DMS114 treated with DMSO at 0.1 percent for 48 hours (cell line): ENCODE results near the gene LMAN1L.

ENCODE experiments used
- DNase-seq: peaks from one replicate; lab custom pipeline; 2025; ENCODE audit not compliant: unreplicated experiment; lab: John Stamatoyannopoulos, UW

Gene LMAN1L

DNA sequence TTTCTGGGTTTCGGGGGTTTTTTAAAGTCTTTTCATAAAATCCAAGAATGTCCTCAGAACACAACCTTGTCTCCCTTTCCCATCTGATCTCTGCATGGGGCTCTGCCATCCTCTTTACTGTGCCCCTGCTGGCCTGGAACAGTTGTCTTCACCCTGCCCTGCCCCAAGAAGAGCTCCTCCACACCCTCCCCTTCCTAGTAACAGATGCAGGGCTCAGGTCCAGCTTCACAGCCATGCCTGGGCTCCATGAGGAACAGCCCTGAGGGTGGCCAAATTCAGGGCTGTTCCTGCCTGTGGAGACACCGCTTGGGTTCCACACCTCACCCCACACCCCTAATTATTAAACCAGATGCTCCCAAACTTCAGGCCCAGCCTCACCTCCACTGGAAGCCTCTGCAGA, 43.2 kb downstream of the LMAN1L start:
- DNase-seq, result no peak

DNA sequence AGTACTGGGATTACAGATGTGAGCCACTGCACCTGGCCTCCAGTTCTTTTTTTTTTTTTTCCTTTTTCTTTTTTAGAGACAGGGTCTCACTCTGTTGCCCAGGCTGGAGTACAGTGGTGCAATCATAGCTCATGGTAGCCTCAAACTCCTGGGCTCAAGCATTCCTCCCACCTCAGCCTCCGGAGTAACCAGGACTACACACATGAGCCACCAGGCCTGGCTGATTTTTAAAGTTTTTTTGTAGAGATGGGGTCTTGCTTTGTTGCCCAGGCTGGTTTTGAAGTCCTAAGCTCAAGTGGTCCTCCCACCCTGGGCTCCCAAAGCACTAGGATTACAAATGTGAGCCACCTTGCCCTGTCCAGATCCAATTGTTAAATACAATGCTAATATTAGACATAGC, 43.9 kb downstream of the LMAN1L start:
- no peak for DNase-seq

DNA sequence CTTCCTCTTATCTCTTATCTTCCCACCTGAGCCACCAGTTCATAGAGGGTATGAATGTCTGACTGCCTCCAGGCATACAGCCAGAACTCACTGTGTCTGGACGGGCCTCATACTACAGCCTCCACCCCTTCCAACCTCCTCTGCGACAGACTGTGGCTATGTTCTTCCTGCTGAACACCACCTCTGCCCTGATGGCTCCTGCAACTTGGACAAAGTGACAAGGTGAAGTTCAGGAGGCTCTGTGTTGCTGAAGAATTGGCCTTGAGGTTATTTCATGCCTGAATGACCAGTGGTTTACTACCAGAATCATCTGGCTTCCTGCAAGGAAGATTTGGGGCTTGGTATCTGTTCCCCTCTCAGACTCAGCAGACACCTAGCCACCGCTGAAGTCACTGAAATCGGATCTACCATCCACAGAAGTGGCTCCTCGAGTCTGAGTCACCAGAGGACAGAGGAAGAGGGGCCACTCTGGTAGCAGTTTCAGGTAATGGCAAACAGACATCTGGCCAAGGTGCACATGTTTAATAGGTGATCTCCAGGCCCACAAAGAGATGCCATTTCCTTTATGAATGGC, 44.5 kb downstream of the LMAN1L start:
- DNase-seq, result no peak

DNA sequence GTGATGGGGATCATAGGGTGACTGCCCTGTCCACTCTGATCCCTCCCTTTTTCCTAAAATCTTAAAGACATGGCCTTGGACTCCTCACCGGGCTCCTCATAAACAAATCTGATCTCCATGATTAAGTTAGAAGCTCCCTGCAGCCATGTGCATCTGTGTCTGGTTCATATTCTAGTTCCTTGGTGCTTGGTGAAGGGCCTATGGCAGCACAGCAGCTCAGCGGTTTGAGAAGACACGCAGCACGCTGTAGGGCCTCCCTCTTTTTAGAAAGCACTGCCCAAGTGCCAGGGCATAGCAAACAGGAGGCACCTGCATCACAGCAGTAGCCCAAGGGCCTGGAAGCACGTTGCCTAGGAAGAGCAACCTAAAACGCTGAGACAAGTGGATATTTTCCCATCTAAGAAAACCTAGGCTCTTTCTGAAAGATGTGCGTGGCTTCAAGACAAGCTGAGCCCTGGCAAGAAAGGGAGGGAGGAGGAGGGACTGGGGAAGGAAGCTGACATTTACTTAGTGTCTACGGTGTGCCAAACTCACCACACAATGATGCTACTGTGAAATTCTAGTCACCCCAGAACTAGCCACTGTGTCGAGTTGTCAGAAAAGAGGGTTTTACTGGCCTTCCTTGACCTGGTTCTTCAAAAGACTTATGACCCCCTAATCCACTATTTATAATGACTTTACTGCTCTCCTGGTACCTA, 45.2 kb downstream of the LMAN1L start:
- DNase-seq, result no peak

DNA sequence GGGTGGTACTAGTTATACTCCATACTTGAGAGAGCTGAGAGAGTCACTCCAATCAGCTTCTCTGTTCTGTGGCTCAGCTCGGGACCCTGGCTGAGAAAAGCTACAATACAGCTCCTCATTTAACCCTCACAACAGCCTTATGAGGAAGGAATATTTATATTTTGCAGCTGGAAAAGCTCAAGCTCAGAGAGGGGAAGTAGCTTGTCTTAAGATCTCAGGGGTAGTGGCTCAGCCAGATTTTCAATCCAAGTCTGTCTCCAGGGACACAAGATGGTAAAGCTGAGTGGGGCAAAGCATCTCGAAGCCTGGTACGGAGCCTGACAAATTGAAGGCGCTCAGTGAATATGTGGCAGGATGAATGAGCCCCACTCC, 45.7 kb downstream of the LMAN1L start:
- no peak for DNase-seq

DNA sequence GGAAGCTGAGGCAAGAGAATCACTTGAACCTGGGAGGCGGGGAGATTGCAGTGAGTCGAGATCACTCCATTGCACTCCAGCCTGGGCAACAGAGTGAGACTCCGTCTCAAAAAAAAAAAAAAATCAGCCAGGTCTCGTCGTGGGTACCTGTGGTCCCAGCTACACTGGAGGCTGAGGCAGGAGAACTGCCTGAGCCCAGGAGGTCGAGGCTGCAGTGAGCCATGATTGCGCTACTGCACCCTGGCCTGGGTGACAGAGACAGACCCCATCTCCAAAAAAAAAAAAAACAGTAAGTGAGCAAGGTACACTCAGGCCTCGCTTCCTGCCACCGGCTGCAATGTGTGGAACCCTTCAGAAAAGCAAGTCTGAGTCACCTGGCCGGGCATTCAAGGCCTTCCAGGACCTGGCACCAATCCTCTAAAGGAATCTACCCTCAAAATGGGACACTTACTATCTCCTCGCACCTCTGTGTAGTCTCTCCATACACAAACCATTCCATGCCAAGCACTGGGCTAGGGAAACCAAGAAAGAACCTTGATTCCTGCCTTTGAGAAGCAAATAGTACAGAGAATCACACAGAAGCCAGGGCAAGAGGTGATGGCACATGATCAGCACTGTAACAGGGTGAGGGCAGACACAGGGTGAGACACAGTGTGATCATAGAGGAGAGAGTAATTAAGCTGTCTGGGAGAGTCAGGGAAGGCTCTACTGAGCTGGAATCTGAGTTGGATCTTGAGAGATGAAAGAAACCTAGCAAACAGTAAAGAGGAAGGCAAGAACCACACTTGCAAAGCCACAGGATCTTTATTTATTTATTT, 50.8 kb downstream of the LMAN1L start:
- no peak for DNase-seq

DNA sequence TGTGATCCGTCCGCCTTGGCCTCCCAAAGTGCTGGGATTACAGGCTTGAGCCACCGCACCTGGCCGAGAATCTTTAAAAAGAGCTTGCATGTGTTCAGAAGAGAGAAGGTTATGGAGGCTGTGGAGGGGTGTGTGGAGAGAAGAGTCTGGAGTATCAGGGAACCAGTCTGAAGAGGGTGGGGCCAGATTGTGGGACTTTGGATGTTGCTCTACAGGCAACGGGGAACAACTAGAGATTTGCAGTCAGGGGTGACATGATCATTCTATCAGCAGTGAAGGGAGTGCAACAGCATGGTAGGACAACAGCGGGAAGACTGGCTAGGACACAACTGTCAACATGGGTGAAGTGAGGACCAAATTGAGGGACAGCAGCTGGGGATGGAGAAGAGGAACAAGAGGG, 51.7 kb downstream of the LMAN1L start:
- no peak for DNase-seq

DNA sequence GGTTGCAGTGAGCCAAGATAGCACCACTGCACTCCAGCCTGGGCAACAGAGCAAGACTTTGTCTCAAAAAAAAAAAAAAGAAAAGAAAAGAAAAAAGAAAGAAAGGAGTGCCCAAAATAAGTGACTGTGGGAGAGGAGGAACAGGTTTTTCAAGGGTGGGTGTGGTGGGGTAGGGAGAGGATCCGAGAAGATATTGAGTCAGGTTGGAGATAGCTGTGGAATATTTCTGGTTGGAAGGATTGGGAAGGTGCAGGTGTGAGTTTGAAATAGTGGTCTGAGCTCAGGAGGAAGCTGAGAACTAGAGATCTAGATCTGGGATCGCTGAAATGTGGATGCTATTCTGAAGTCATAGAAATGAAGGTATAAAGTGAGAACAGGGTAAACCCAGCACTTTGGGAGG, 52.7 kb downstream of the LMAN1L start:
- no peak for DNase-seq

DNA sequence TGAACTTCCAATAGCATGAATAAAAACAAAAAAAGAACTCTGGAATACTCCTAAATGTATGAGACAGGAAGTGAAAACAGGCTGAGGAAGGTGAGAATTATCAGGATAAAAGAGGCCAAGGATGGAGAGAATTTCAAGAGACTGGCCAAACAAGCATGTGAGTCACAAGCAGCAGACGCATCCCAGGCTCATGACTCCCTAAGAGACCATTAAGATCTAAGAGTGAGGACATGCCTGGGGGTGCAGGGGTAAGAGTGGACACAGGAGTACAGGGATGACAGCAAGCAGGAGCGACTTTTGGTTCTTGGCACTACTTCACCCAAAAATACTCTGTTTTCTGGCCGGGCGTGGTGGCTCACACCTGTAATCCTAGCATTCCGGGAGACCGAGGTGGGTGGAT, 53.5 kb downstream of the LMAN1L start:
- no peak for DNase-seq

DNA sequence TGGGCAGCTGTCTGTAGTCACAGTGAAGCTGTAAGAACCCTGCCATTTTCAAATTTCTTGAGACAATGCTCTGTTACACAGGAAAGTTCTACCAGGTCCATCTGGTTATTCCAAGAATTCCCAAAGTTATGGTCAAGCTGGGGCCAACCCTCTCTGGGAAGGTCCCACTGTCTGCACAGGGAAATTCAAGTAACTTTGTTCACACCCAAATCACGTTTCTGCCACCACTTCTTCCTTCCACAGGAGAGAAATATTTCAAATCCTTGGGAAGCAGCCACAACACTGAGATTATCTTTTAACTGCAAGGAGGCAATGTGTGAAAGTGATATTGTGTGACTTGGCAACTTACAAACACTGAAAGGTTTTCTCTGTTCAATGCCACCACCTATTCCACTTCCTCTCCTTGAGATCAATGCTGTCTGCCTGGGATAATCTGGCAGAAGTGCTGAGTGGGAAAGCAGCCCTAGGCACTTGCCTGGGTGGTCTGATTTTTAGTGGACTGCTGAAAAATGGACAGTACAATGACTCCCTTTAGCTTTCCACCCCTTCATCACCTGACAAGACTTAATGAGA, 54.9 kb downstream of the LMAN1L start:
- DNase-seq, result no peak

DNA sequence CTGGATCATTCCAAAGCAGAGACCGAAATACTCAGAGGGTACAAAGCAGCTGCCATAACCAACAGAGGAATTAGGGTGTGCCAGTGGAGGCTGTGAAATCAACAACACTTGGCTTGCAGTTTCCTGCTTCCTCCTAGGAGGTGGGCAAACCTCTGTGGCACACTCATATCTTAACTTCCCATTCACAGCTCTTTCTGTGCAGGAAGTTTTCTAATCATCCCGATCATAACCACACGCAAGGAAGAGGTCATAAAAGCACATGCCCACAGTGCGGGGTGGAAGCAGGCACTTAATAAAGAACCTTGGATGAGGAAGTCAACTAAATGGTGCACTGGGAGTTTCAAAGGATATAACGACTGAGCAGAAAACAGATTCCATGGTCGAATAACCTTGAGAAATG, 55.4 kb downstream of the LMAN1L start:
- DNase-seq, result no peak

DNA sequence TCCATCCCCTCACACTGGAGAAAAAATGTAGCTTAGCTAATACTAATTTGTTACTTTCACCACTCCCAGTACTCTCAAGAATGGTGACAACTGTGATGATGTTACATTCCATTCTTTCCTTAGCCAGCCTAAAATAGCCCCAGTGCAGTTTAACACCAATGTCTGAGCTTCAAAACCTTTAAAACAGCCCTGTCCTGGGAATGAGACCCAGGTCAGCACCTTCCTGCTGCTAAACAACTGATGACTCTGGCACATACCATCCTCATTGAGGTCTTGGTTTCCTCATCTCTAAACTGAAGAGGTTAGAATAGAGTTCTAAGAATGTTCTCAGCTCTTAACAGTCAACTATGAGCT, 56.7 kb downstream of the LMAN1L start:
- DNase-seq, result no peak

DNA sequence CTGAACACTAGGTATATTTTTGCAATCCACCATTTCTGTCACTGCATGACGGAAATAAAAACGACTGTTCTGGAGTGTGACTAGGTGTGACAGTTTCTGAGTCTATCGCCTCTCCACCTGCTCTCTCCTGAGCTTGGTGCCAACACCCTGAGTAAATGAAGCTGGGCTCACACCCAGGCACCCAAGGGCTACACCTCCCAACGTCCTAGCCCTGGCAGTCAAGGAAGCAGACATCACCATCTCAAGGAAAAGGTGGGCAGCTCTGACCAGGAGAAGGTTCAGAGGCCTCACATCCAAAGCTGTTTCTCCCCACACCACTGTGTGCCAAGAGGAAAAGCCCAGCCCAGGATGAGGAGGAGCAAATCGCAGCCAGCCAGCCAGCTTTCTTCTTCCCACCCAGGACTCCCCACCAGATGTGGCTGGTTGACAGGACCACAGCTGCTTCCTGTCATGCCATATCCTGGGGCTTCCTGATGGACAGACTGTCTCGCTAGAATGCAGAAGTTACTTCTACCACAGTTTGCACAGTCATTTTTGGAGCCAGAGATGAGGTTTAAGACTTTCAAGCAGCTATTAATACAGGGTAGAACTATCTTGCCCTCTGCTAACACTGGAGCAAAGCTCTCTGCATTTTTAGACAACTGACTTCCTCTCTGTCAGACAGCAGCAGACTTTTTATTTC, 57.2 kb downstream of the LMAN1L start:
- DNase-seq, result no peak

DNA sequence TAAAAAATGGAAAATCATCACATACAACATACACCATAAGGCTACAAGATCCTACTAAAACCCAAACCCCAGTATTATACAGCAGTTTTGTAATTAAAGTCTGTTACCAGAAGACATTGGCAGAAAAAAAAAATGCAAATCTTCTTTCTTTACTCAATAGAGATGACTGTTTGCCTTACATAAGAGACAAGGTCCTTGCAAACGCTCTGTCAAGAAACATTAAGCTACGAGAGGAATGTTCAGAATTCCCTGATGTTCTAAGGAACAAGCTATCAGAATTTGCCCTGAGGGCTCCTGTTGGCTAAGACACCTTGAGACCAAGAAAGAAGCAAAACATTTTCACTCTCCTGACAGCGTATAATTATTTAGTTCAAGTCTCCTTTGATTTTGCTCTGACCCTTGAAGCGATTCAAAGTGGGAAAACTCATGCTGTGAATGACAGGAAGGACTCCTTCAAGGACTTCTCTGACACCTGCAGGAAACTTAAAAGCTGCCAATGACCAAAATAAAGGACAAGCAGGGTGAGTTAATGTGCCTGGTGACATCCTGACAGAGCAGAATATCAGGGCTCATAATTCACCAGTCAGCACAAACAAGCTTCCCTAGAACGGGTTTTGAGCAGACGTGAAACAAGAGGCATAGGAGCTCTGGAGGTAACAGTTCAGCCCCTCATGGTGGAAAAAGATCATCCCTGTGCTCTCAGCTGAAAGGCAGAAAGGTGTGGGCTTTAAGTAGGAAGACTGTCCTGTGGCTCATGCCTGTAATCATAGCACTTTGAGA, 58.0 kb downstream of the LMAN1L start:
- no peak for DNase-seq

DNA sequence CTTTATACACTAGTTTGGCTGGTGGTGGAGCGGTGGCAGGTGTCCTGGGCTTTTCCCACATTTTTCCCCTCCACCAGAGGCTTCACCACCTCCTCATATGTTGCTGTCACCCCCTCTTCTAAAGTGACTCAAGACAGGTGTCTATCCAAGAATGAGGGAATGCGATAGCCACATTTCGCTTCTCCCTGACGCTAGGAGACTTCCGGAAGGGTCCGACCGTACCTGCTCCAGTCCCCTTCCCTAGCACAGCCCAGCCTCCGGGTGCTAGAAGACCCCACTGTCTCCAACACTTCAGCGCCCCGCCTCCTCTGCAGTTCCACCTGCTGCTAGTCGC, 60.0 kb downstream of the LMAN1L start:
- no peak for DNase-seq

DNA sequence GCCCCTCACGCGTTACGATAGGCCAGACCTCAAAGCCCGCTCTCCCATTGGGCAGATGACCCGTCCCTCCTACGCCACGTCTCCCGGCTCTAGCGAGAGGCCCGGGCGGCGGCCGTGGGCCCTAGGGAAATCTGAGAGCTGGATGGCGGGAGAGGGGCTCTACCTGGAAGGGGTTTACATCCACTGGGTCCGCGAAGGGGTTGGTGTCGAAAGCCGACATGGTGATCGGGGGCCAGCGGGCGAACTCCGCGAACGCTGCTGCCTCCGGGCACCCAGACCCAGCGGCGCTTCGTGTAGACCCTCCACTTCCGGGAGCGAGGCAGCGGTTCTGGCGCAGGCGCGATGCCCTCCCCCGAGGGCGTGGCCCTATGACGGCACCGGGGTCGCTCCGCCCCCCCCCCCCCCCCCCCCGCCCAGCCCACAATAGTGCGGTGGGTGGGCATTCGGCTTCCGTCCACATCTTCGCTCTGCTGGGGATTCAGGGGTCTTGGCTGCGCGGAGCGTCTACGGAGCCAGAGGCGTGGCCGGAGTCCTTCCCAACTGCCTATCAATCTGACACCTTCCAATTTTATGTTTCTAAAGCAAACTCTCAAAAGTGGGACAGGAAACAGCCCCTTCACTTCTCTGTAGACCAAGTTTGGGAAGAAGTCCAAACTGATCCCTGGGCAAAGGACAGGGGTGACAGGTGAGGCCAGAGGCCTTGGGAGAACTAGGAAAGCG, 60.6 kb downstream of the LMAN1L start, which contains the start of gene SCAMP2:
SCAMP2 (minus strand) TSS at position 330 of the 720 bp plus-strand sequence; CDS start at position 220, 110 bp downstream.
- peak; percentile 96 for DNase-seq

DNA sequence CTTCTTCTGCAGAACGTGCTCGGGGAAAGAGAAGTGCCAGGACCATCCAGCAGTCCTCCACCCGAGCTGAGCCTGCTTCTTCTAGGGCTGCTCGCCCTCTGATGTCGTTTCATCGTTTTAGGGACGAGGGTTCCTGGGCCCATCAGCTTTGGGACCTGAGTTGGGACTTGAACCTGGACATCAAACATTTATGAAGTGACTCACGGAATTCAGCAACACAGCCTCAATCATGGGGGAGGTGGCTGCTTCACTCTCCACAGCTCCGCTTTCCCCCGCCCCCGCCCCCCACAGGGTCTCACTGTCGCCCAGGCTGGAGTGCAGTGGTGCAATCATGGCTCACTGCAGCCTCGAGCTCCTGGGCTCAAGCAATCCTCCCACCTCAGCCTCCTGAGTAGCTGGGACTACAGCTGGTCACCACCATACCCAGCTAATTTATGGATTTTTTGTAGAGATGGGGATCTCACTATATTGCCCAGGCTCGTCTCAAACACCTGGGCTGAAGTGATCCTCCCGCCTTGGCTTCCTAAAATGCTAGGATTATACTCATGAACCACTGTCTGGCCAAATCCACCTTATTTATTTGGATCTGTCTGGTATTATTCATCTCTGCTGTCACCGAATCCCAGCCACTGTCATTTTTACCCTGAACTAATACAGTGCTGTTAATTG, 61.3 kb downstream of the LMAN1L start:
- peak; percentile 70 for DNase-seq
